IPS DF 19.7 (cell line): Measurements from ENCODE around the gene CELF4.

Source experiments
- DNase-seq: peaks from one replicate; pipeline ENCODE4 v3.0.0-alpha.2; 2013; ENCODE audit warnings: low read depth, low spot score

CELF4 gene

GRCh38 chr18:37318360-37319355, 246.9 kb downstream of the CELF4 start:
- DNase-seq = no peak

GRCh38 chr18:37317486-37317885, 248.1 kb downstream of the CELF4 start:
- no peak for DNase-seq

- no peak for DNase-seq
These were observed 249.1 kb downstream of the CELF4 start for GRCh38 chr18:37316468-37316867.

- no peak for DNase-seq
These were observed 249.7 kb downstream of the CELF4 start for GRCh38 chr18:37315935-37316334.

GRCh38 chr18:37314534-37314933, 251.1 kb downstream of the CELF4 start:
- DNase-seq = no peak

- DNase-seq = no peak
These were observed 252.0 kb downstream of the CELF4 start for GRCh38 chr18:37313624-37314023.

GRCh38 chr18:37309861-37310260, 255.7 kb downstream of the CELF4 start:
- DNase-seq = no peak

- no peak for DNase-seq
These were observed 256.5 kb downstream of the CELF4 start for GRCh38 chr18:37309059-37309458.

GRCh38 chr18:37307181-37307580, 258.4 kb downstream of the CELF4 start:
- no peak for DNase-seq

- DNase-seq = no peak
These were observed 259.2 kb downstream of the CELF4 start for GRCh38 chr18:37306432-37306831.

- no peak for DNase-seq
These were observed 260.5 kb downstream of the CELF4 start for GRCh38 chr18:37305066-37305465.

GRCh38 chr18:37304012-37304680, 261.5 kb downstream of the CELF4 start:
- DNase-seq = no peak

- DNase-seq = no peak
These were observed 262.6 kb downstream of the CELF4 start for GRCh38 chr18:37303009-37303408.

GRCh38 chr18:37302519-37302918, 263.1 kb downstream of the CELF4 start:
- DNase-seq = no peak

GRCh38 chr18:37299471-37300304, 265.9 kb downstream of the CELF4 start:
- DNase-seq = no peak

- no peak for DNase-seq
These were observed 266.8 kb downstream of the CELF4 start for GRCh38 chr18:37298816-37299215.

GRCh38 chr18:37297106-37297505, 268.5 kb downstream of the CELF4 start:
- no peak for DNase-seq

- DNase-seq = no peak
These were observed 270.6 kb downstream of the CELF4 start for GRCh38 chr18:37294951-37295350.

GRCh38 chr18:37293359-37293758, 272.2 kb downstream of the CELF4 start:
- DNase-seq = no peak

GRCh38 chr18:37289423-37289822, 276.2 kb downstream of the CELF4 start:
- no peak for DNase-seq

- DNase-seq = no peak
These were observed 278.0 kb downstream of the CELF4 start for GRCh38 chr18:37287601-37288000.

- no peak for DNase-seq
These were observed 278.8 kb downstream of the CELF4 start for GRCh38 chr18:37286801-37287200.
